ENCODE data around the gene WNK2. TPM values are rescaled to one million over a fixed set of nuclear protein-coding genes. Genes with fewer than 3 reads are reported as not detected.

WNK2 gene
- total RNA-seq, 4 donors from 2014 or later = 6.2 to 31.9 (median 18.9) TPM

DNA sequence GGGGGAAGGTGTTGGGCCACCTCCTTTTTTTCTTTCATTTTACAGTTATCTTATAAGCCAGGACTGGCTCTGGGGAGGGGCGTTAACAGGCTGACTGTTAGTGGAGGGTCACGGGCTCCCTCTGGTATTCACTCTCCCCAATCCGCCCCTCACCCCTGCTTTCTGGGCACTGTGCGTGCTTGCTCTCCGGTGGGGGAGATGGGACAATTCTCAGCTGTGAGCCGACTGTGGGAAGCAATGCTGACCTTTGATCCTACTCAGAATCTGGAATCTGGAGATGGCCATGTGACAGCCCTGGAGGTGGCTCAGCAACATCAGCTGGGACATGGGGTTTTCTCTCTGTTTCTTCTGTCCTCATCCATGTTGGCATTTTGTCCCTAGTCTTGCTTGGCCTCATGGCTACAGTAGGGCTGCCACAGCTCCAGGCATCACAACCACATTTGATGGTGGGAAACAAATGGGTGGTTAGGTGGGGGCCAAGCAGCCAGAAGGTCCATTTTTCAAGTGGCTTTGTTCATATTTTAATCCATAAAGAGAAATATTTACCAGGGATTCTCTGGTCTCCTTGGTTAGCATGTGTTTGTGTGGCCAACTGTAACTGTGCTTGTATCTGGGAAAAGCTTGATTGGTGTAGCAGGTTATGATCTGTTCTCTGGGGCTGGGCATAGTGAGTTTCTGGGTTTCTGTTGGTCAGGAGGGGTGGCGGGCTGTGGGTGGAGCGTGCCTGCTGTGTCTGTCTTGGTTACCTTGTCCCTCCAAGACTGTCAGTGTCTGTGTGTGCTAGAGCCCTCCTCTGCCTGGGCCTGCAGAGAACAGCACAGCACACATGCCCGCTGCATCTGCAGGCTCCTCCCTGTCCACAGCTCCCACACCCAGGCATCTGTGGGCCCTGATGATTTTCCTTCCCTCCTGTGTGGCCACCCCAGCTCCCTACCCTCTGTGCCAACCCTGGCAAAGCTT is 12.4 kb downstream of the WNK2 start:
- DNase-seq = no peak
- no peaks in the 10 kb centered on the region for H3K4me1 ChIP-seq
- intact Hi-C loops (cut with DNase I; ENCODE audit: low total_unique reads) = no loop called here
- no peaks in the 10 kb centered on the region for H3K27me3 ChIP-seq
- H3K9me3 ChIP-seq = no peaks in the 10 kb centered on the region
- no peak overlapping the region for H3K4me3 ChIP-seq
- no peak for TF ChIP-seq POLR2A (IDR thresholded peaks at IDR 0.05)
- TF ChIP-seq, protein P1, sequence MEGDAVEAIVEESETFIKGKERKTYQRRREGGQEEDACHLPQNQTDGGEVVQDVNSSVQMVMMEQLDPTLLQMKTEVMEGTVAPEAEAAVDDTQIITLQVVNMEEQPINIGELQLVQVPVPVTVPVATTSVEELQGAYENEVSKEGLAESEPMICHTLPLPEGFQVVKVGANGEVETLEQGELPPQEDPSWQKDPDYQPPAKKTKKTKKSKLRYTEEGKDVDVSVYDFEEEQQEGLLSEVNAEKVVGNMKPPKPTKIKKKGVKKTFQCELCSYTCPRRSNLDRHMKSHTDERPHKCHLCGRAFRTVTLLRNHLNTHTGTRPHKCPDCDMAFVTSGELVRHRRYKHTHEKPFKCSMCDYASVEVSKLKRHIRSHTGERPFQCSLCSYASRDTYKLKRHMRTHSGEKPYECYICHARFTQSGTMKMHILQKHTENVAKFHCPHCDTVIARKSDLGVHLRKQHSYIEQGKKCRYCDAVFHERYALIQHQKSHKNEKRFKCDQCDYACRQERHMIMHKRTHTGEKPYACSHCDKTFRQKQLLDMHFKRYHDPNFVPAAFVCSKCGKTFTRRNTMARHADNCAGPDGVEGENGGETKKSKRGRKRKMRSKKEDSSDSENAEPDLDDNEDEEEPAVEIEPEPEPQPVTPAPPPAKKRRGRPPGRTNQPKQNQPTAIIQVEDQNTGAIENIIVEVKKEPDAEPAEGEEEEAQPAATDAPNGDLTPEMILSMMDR (IDR thresholded peaks at IDR 0.05) = no peak
- H3K36me3 ChIP-seq = no peaks in the 10 kb centered on the region
- no peak overlapping the region for H3K27ac ChIP-seq

DNA sequence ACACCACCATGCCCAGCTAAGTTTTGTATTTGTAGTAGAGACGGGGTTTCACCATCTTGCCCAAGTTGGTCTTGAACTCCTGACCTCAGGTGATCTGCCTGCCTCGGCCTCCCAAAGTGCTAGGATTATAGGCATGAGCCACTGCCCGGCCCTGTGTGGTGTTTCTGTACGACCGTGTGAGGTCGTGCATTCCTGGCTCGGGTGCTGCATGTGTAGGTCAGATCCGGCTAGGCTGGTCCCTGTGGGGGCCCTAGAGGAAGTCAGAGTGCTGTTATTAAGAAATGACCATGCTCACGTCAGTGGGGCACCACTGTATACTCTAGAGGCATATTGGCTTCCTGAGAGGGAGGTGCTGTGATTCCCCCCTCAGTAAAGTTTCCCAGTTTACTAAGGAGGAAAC is 13.7 kb downstream of the WNK2 start:
- Histone ChIP-seq H3K9me3 (no peaks in the 10 kb centered on the region), H3K27ac (no peak overlapping the region), H3K4me1 (no peaks in the 10 kb centered on the region), H3K4me3 (no peak overlapping the region), H3K27me3 (no peaks in the 10 kb centered on the region), H3K36me3 (no peaks in the 10 kb centered on the region)
- intact Hi-C loops (cut with DNase I; ENCODE audit: low total_unique reads) = no loop called here
- no peak for DNase-seq
- TF ChIP-seq, protein P1 (IDR thresholded peaks at IDR 0.05) = no peak
- no peak for TF ChIP-seq POLR2A (IDR thresholded peaks at IDR 0.05)

DNA sequence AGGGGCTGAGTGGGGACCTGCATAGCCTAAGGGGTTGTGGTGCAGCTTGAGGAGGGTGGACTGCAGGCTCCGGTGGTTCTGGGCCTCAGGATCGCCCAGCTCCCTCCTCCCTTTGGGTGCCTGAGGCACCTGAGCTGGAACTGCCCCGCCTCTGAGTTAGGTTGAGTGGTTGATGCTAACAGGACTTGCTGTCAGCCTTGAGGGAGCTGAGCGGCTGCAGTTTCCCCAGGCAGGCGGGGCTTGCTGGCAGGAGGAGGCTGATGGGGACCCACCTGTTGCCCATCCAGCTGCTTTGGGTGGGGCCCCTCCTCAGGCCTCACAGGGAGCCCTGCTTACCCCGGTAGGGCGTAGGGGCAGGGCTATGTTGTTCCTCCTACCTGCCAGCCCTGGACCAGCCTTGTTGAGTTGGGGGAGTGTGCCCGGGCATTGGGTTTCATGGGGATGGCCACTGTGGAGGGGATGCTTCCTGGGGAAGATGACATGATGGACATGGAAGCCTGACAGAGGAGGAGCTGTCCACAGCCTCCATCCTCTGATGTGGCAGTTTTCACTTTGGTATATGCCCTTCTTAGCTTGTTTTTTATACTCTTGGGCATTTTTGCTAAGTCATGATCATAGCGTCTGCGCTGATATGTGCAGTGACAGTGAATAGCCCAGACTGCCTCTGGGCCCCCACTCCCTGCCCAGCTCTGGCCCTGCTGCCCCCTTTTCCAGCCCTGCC is 14.3 kb downstream of the WNK2 start:
- no peaks in the 10 kb centered on the region for H3K27me3 ChIP-seq
- DNase-seq = no peak
- no peak for TF ChIP-seq POLR2A (IDR thresholded peaks at IDR 0.05)
- TF ChIP-seq, protein P1 (IDR thresholded peaks at IDR 0.05) = no peak
- no peaks in the 10 kb centered on the region for H3K4me1 ChIP-seq
- H3K4me3 ChIP-seq = no peak overlapping the region
- intact Hi-C loops (cut with DNase I; ENCODE audit: low total_unique reads) = no loop called here
- H3K9me3 ChIP-seq = no peaks in the 10 kb centered on the region
- H3K27ac ChIP-seq = no peak overlapping the region
- no peaks in the 10 kb centered on the region for H3K36me3 ChIP-seq

DNA sequence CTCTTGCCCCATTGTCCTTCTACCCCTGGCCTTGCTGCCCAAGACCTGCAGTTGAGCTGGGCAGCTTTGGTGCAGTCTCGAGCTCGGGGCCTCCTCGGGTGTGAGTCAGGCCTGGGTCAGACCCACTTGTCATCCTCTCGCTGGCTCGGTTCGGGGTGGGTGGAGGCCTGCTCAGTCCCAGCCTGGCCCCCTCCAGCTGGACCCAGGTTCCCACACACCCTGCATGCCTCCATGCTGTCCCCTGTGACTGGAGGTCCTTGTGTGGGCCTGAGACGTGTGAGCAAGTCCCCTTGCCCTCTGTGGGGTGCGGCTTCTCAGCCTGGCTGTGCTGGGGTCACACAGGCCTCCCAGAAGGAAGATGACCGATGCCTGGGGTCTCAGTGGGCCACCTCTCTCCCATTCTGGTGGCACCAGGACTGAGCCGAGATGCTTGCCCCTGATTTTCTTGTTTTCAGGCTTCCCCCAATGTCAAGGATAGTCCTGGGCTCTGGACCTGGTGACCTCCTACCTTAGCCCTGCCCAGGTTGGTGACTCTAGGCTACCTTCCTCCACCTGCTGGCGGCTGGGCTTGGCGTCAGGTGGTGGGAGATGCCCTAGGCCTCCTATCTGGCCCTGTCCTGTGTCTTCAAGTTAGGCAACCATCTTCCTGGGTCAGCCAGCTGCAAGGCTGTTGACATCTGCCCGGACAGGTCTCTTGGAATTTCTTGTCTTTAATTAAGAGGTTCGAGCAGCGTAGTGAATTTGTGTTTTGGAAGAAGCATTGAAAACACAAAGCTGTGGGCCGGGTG is 15.1 kb downstream of the WNK2 start:
- Histone ChIP-seq H3K9me3 (no peaks in the 10 kb centered on the region), H3K4me1 (no peaks in the 10 kb centered on the region), H3K36me3 (no peaks in the 10 kb centered on the region), H3K27ac (no peak overlapping the region), H3K4me3 (no peak overlapping the region), H3K27me3 (no peaks in the 10 kb centered on the region)
- intact Hi-C loops (cut with DNase I; ENCODE audit: low total_unique reads) = no loop called here
- TF ChIP-seq, protein P1 (IDR thresholded peaks at IDR 0.05) = no peak
- no peak for TF ChIP-seq POLR2A (IDR thresholded peaks at IDR 0.05)
- DNase-seq = no peak
